ENCODE measurements around the gene MISP. TPM values are rescaled to one million over a fixed set of nuclear protein-coding genes. Genes with fewer than 3 reads are reported as not detected.

The MISP gene
- total RNA-seq, 1 experiment from 2014 or later, result 5.8 TPM

GRCh38 chr19:791567-792305 is 40.8 kb downstream of the MISP start:
- no peak for ATAC-seq
- Histone ChIP-seq H3K9me3 (ENCODE audit: control insufficient read depth, insufficient read depth, low read depth, low read length) (no peaks in the 10 kb centered on the region), H3K4me3 (ENCODE audit: low read depth in 2 of 2, low read length in 2 of 2) (no peak overlapping the region), H3K27ac (ENCODE audit: low read length) (peak overlapping the region; percentile 39), H3K36me3 (ENCODE audit: control insufficient read depth, insufficient read depth, low read length) (no peaks in the 10 kb centered on the region; the same call in 1 of the 2 replicates), H3K4me1 (ENCODE audit: control insufficient read depth, insufficient read depth, low read length) (peaks cover 24% of the 10 kb centered on the region), H3K27me3 (ENCODE audit: control insufficient read depth, insufficient read depth, low read length) (no peaks in the 10 kb centered on the region)
- intact Hi-C loops (cut with micrococcal nuclease; ENCODE audit: unreplicated experiment), result no loop called here
- POLR2A ChIA-PET, result no interaction called here
- TF ChIP-seq POLR2AphosphoS5 (IDR thresholded peaks at IDR 0.05; ENCODE audit: low read depth, low read length) (no peak), TCF7L2 (IDR thresholded peaks at IDR 0.05; ENCODE audit: low read depth, low read length) (no peak), CTCF (IDR thresholded peaks at IDR 0.05) (no peak), SIN3A (IDR thresholded peaks at IDR 0.05; ENCODE audit: borderline replicate concordance, insufficient read depth, low read depth, low read length) (no peak), REST (IDR thresholded peaks at IDR 0.05; ENCODE audit: insufficient read depth in 1 of 2, low read depth in 2 of 2, low read length in 1 of 2) (no peak)
- in situ Hi-C loops (cut with HindIII; ENCODE audit: low pct_unique_long_range_greater_than_20kb, low sequenced_read_pairs), result no loop called here
- DNase-seq (ENCODE audit: low read depth, low spot score), result no peak
- no TSS peak for BruUV-seq (replicated peaks)
- CTCF ChIA-PET, result interaction anchor here (0.6 kb wide), 1 partner anchor 9 kb away, joined by 10 read pairs; no protein-coding TSS in a partner anchor

- ATAC-seq (no peak), DNase-seq (ENCODE audit: low read depth, low spot score) (no peak)
- BruUV-seq (replicated peaks), result no TSS peak
- ChIA-PET CTCF (interaction anchor here (0.5 kb wide), 1 partner anchor 127 kb away, joined by 8 read pairs; no protein-coding TSS in a partner anchor), POLR2A (no interaction called here)
- Histone ChIP-seq H3K27ac (ENCODE audit: low read length) (peak overlapping the region; percentile 18), H3K27me3 (ENCODE audit: control insufficient read depth, insufficient read depth, low read length) (no peaks in the 10 kb centered on the region), H3K9me3 (ENCODE audit: control insufficient read depth, insufficient read depth, low read depth, low read length) (no peaks in the 10 kb centered on the region), H3K4me3 (ENCODE audit: low read depth in 2 of 2, low read length in 2 of 2) (no peak overlapping the region), H3K4me1 (ENCODE audit: control insufficient read depth, insufficient read depth, low read length) (peaks cover 24% of the 10 kb centered on the region), H3K36me3 (ENCODE audit: control insufficient read depth, insufficient read depth, low read length) (no peaks in the 10 kb centered on the region; the same call in 1 of the 2 replicates)
- intact Hi-C loops (cut with micrococcal nuclease; ENCODE audit: unreplicated experiment), result no loop called here
- in situ Hi-C loops (cut with HindIII; ENCODE audit: low pct_unique_long_range_greater_than_20kb, low sequenced_read_pairs), result no loop called here
- TF ChIP-seq POLR2AphosphoS5 (IDR thresholded peaks at IDR 0.05; ENCODE audit: low read depth, low read length), result no peak
- no peak for TF ChIP-seq CTCF (IDR thresholded peaks at IDR 0.05)
- no peak for TF ChIP-seq TCF7L2 (IDR thresholded peaks at IDR 0.05; ENCODE audit: low read depth, low read length)
- no peak for TF ChIP-seq SIN3A (IDR thresholded peaks at IDR 0.05; ENCODE audit: borderline replicate concordance, insufficient read depth, low read depth, low read length)
- no peak for TF ChIP-seq REST (IDR thresholded peaks at IDR 0.05; ENCODE audit: insufficient read depth in 1 of 2, low read depth in 2 of 2, low read length in 1 of 2)
Observed at GRCh38 chr19:792306-792885, 41.5 kb downstream of the MISP start.

Data from Panc1 (cell line).